Skeletal muscle satellite cell (primary cell): ENCODE results near the gene C19orf33.
A peak's percentile ranks its signal among the peaks of the same experiment; 100 is the strongest.

Experiments used
- H3K27me3 ChIP-seq: 2 replicates; pipeline ENCODE4 v1.7.0; 2013; ENCODE audit warnings: low read length; ENCODE audit not compliant: control insufficient read depth, insufficient read depth
- H3K36me3 ChIP-seq: 2 replicates; pipeline ENCODE4 v1.7.0; 2013; ENCODE audit warnings: mild to moderate bottlenecking, control low read depth, low read length; ENCODE audit not compliant: insufficient read depth
- H3K4me1 ChIP-seq: 2 replicates; pipeline ENCODE4 v1.7.0; 2013; ENCODE audit warnings: low read length; ENCODE audit not compliant: control insufficient read depth, insufficient read depth
- H3K4me2 ChIP-seq: 2 replicates; pipeline ENCODE4 v1.7.0; 2013; ENCODE audit warnings: mild to moderate bottlenecking, low read length
- H3K4me3 ChIP-seq: 2 replicates; pipeline ENCODE4 v1.7.0; 2013; ENCODE audit warnings: low read length
- H3K9ac ChIP-seq: 2 replicates; pipeline ENCODE4 v1.7.0; 2013; ENCODE audit warnings: mild to moderate bottlenecking, low read depth, low read length, moderate library complexity
- H3K9me3 ChIP-seq: replicated peaks from 2 replicates; pipeline ENCODE4 v1.7.0; 2013; ENCODE audit warnings: mild to moderate bottlenecking, control low read depth, low read length

The C19orf33 gene

GRCh38 chr19:38310986-38311385, 6.9 kb downstream of the C19orf33 start:
- H3K4me3 ChIP-seq: no peak overlapping the region
- no peaks in the 10 kb centered on the region for H3K9me3 ChIP-seq
- peaks cover 2% of the 10 kb centered on the region for H3K4me1 ChIP-seq
- H3K4me2 ChIP-seq: no peak overlapping the region
- no peaks in the 10 kb centered on the region for H3K27me3 ChIP-seq
- H3K36me3 ChIP-seq: peaks cover 19% of the 10 kb centered on the region
- no peak overlapping the region for H3K9ac ChIP-seq

- Histone ChIP-seq H3K9ac (peak within 1 kb of the TSS; percentile 83), H3K4me2 (peak within 1 kb of the TSS; percentile 99), H3K4me3 (peak within 1 kb of the TSS; percentile 75), H3K36me3 (no peaks in the 10 kb centered on the region), H3K4me1 (peaks cover 21% of the 10 kb centered on the region), H3K9me3 (no peaks in the 10 kb centered on the region), H3K27me3 (no peaks in the 10 kb centered on the region)
Observed at GRCh38 chr19:38315657-38316476, 11.8 kb downstream of the C19orf33 start, which contains the start of gene YIF1B. TSS of gene YIF1B (minus strand) at chr19:38315947. CDS start at chr19:38315917, 30 bp downstream.

- H3K4me3 ChIP-seq: peak overlapping the region; percentile 63
- H3K9ac ChIP-seq: peak overlapping the region; percentile 80
- H3K4me2 ChIP-seq: peak overlapping the region; percentile 78
- no peaks in the 10 kb centered on the region for H3K27me3 ChIP-seq
- no peaks in the 10 kb centered on the region for H3K36me3 ChIP-seq
- H3K9me3 ChIP-seq: no peaks in the 10 kb centered on the region
- H3K4me1 ChIP-seq: peaks cover 28% of the 10 kb centered on the region
Observed at GRCh38 chr19:38316477-38317067, 12.5 kb downstream of the C19orf33 start.

- H3K9me3 ChIP-seq: no peaks in the 10 kb centered on the region
- H3K4me2 ChIP-seq: no peak overlapping the region
- H3K27me3 ChIP-seq: no peaks in the 10 kb centered on the region
- no peaks in the 10 kb centered on the region for H3K36me3 ChIP-seq
- no peak overlapping the region for H3K4me3 ChIP-seq
- H3K4me1 ChIP-seq: peaks cover 31% of the 10 kb centered on the region
- H3K9ac ChIP-seq: no peak overlapping the region
Observed at GRCh38 chr19:38317104-38317612, 13.1 kb downstream of the C19orf33 start.

GRCh38 chr19:38318660-38319059, 14.6 kb downstream of the C19orf33 start:
- Histone ChIP-seq H3K4me3 (no peak overlapping the region), H3K36me3 (no peaks in the 10 kb centered on the region), H3K9me3 (no peaks in the 10 kb centered on the region), H3K27me3 (no peaks in the 10 kb centered on the region), H3K4me1 (peaks cover 31% of the 10 kb centered on the region), H3K9ac (no peak overlapping the region), H3K4me2 (no peak overlapping the region)

- Histone ChIP-seq H3K27me3 (no peaks in the 10 kb centered on the region), H3K9ac (peak within 1 kb of the TSS; percentile 84), H3K9me3 (no peaks in the 10 kb centered on the region), H3K36me3 (no peaks in the 10 kb centered on the region), H3K4me2 (peak within 1 kb of the TSS; percentile 94), H3K4me1 (peaks cover 30% of the 10 kb centered on the region), H3K4me3 (peak within 1 kb of the TSS; percentile 76)
Observed at GRCh38 chr19:38319421-38320258, 15.6 kb downstream of the C19orf33 start, which contains the start of gene KCNK6. TSS of gene KCNK6 (plus strand) at chr19:38319845. CDS start at chr19:38319951, 106 bp downstream.

GRCh38 chr19:38320969-38321339, 16.9 kb downstream of the C19orf33 start:
- H3K4me1 ChIP-seq: peaks cover 28% of the 10 kb centered on the region
- peak overlapping the region; percentile 94 for H3K4me2 ChIP-seq
- H3K9me3 ChIP-seq: no peaks in the 10 kb centered on the region
- no peaks in the 10 kb centered on the region for H3K27me3 ChIP-seq
- peak overlapping the region; percentile 84 for H3K9ac ChIP-seq
- peak overlapping the region; percentile 76 for H3K4me3 ChIP-seq
- H3K36me3 ChIP-seq: peaks cover 5% of the 10 kb centered on the region

GRCh38 chr19:38321646-38322196, 17.7 kb downstream of the C19orf33 start:
- H3K36me3 ChIP-seq: peaks cover 8% of the 10 kb centered on the region
- no peaks in the 10 kb centered on the region for H3K9me3 ChIP-seq
- H3K4me2 ChIP-seq: peak overlapping the region; percentile 94
- H3K4me1 ChIP-seq: peaks cover 22% of the 10 kb centered on the region
- peak overlapping the region; percentile 76 for H3K4me3 ChIP-seq
- H3K27me3 ChIP-seq: no peaks in the 10 kb centered on the region
- H3K9ac ChIP-seq: peak overlapping the region; percentile 84

- H3K4me3 ChIP-seq: no peak overlapping the region
- H3K4me2 ChIP-seq: no peak overlapping the region
- no peak overlapping the region for H3K9ac ChIP-seq
- no peaks in the 10 kb centered on the region for H3K27me3 ChIP-seq
- H3K4me1 ChIP-seq: peaks cover 22% of the 10 kb centered on the region
- peaks cover 24% of the 10 kb centered on the region for H3K36me3 ChIP-seq
- H3K9me3 ChIP-seq: no peaks in the 10 kb centered on the region
Observed at GRCh38 chr19:38323291-38323690, 19.2 kb downstream of the C19orf33 start.

- Histone ChIP-seq H3K27me3 (no peaks in the 10 kb centered on the region), H3K9ac (no peak overlapping the region), H3K4me1 (peaks cover 17% of the 10 kb centered on the region), H3K9me3 (no peaks in the 10 kb centered on the region), H3K4me3 (no peak overlapping the region), H3K4me2 (no peak overlapping the region), H3K36me3 (peaks cover 26% of the 10 kb centered on the region)
Observed at GRCh38 chr19:38324431-38324830, 20.4 kb downstream of the C19orf33 start.

GRCh38 chr19:38326591-38326990, 22.5 kb downstream of the C19orf33 start:
- no peak overlapping the region for H3K9ac ChIP-seq
- H3K4me1 ChIP-seq: peaks cover 2% of the 10 kb centered on the region
- H3K4me3 ChIP-seq: no peak overlapping the region
- H3K36me3 ChIP-seq: peaks cover 26% of the 10 kb centered on the region
- H3K4me2 ChIP-seq: no peak overlapping the region
- no peaks in the 10 kb centered on the region for H3K27me3 ChIP-seq
- H3K9me3 ChIP-seq: no peaks in the 10 kb centered on the region
